Heart left ventricle (tissue), 16 donors: ENCODE results near the gene MS4A15. TPM values are rescaled to one million over a fixed set of nuclear protein-coding genes. Genes with fewer than 3 reads are reported as not detected.

Experiments used
- ATAC-seq, 4 donors: fragments of 200-7000 bp; cut with Tn5 transposase; one replicate each; pipeline ENCODE4 v1.9.1; 2020 to 2022; ENCODE audit warnings: moderate library complexity in 4 of 4, mild to moderate bottlenecking in 3 of 4, moderate number of reproducible peaks in 1 of 4
- DNase-seq, 5 donors: peaks; one replicate each; pipeline ENCODE4 v3.0.0-alpha.2; 2020
- H3K27ac ChIP-seq, 12 donors: fragments of 200-600 bp; sonication (generic) in 4 of 12; one replicate each; pipeline versions ENCODE4 v1.5.0 to v1.8.0; 2016 to 2022; ENCODE audit warnings: mild to moderate bottlenecking in 2 of 12
- H3K27me3 ChIP-seq, 9 donors: fragments of 200-600 bp; sonication (generic) in 2 of 9; one replicate each; pipeline versions ENCODE4 v1.5.1 to v1.8.0; 2016 to 2022; ENCODE audit warnings: mild to moderate bottlenecking in 3 of 9
- H3K36me3 ChIP-seq, 9 donors: fragments of 200-600 bp; sonication (generic) in 2 of 9; one replicate each; pipeline versions ENCODE4 v1.5.0 to v1.8.0; 2018 to 2022; ENCODE audit warnings: mild to moderate bottlenecking in 2 of 9
- H3K4me1 ChIP-seq, 12 donors: fragments of 200-600 bp; sonication (generic) in 4 of 12; one replicate each; pipeline versions ENCODE4 v1.5.0 to v1.8.0; 2016 to 2022; ENCODE audit warnings: mild to moderate bottlenecking in 3 of 12
- H3K4me3 ChIP-seq, 12 donors: fragments of 200-600 bp; sonication (generic) in 4 of 12; one replicate each; pipeline versions ENCODE4 v1.5.0 to v1.8.0; 2017 to 2022; ENCODE audit warnings: mild to moderate bottlenecking in 9 of 12, moderate library complexity in 4 of 12
- H3K9me3 ChIP-seq, 12 donors: fragments of 200-600 bp; sonication (generic) in 4 of 12; one replicate each; pipeline versions ENCODE4 v1.5.0 to v1.8.0; 2016 to 2022; ENCODE audit warnings: mild to moderate bottlenecking in 1 of 12
- POLR2A ChIP-seq, 2 donors: fragments of 450-650 bp; IDR thresholded peaks; one replicate each; pipeline ENCODE4 v1.6.1; 2017; ENCODE audit warnings: antibody characterized with exemption in 2 of 2, mild to moderate bottlenecking in 2 of 2, moderate library complexity in 2 of 2
- WGBS, 4 donors: extraction: QIAGEN DNeasy Blood & Tissue Kit in 2 of 4; methylation state at CpG; one replicate each; pipeline versions ENCODE4 v1.1.5 to v1.1.7; 2013 to 2018; 5-methylcytosine and 5-hydroxymethylcytosine counted together
- intact Hi-C, 10 donors: fragments of 100-400 bp; cut with DNase I; formaldehyde crosslinking; loops; one replicate each; pipeline versions ENCODE4 v1.11.1 to v1.14.2; 2022
- polyA plus RNA-seq, 2 donors: library from polyadenylated mRNA; stranded (reverse); fragments of 200-250 nt; gene quantifications; one replicate each; pipeline ENCODE4 v1.2.3, GENCODE V29; 2013
- total RNA-seq, 9 donors: library from RNA; depleted of rRNA in 2 of 9; stranded (reverse); fragments of >200 nt in 2 of 9; fragmentation: NEBNext Ultra II Directional in 3 of 9; extraction: Animal tissue kit (Norgen Biotek cat#: 25700) in 3 of 9; gene quantifications; one replicate each; pipeline versions ENCODE4 v1.1.0 to v1.2.4, GENCODE V29; 2016 to 2023
- TF ChIP-seq, protein P1 (sequence below), 12 donors: fragments of 200-600 bp; sonication (generic) in 4 of 12; IDR thresholded peaks; one replicate each; pipeline versions ENCODE4 v1.5.0 to v1.8.0; 2018 to 2022; ENCODE audit warnings: antibody characterized with exemption in 12 of 12, mild to moderate bottlenecking in 5 of 12
- donor health status: ischemic (EF 13 %, LVEDD 7.1; RV severe dilation, severe dysfunction).
- donor health status: healthy with polysubstance abuse.
- donor health status: DM: no; HTN: yes; CAD: no.
- donor health status: DM: no; HTN: no; CAD: no.
- donor health status: ischemic (EF 25% LVEDD 6.9; RV normal size, moderate dysfunction).
- donor health status: ischemic (EF 25% LVEDD 5.7; RV mildly dilated, moderate dysfunction).
- donor health status: healthy.
- donor health status: DM: yes; HTN: yes; CAD: no.
- donor health status: ischemic (EF 35%, LVEDD 5.7; RV mildly dilated, moderate dysfunction).
- donor health status: nonischemic (EF 11% LVEDD 7.7; RV severe dilation, severe dysfunction).
- donor health status: DM: yes; HTN: yes; CAD: no.
- donor health status: PGD.
- donor health status: ischemic (EF 29% LVEDD 5.4; RV normal size, mild dysfunction).
- donor health status: nonischemic (EF 23%, LVEDD 6.1; RV moderate dilation, normal function).

MS4A15 gene
- total and polyA plus RNA-seq, 11 donors: not detected

DNA sequence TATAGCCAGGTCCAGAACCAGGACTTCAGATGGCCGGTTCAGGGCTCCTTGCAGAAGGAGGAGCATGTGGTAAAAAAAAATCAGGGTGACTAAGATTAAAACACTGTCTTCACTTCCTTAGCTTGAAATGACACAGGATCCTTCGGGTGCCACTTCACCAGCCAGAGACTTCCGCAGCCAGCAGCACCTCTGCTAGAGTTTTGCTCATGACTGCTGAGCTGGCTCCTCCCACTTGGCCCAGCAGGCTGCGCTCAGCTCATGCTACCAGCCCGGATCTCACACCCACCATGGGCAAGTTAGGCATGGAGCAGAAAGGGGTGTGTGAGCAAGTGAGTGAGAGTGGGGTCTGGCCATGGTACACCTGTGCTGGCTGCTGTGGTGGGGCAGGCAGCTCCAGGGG lies 38.7 kb upstream of the MS4A15 start:
- TF ChIP-seq, protein P1, sequence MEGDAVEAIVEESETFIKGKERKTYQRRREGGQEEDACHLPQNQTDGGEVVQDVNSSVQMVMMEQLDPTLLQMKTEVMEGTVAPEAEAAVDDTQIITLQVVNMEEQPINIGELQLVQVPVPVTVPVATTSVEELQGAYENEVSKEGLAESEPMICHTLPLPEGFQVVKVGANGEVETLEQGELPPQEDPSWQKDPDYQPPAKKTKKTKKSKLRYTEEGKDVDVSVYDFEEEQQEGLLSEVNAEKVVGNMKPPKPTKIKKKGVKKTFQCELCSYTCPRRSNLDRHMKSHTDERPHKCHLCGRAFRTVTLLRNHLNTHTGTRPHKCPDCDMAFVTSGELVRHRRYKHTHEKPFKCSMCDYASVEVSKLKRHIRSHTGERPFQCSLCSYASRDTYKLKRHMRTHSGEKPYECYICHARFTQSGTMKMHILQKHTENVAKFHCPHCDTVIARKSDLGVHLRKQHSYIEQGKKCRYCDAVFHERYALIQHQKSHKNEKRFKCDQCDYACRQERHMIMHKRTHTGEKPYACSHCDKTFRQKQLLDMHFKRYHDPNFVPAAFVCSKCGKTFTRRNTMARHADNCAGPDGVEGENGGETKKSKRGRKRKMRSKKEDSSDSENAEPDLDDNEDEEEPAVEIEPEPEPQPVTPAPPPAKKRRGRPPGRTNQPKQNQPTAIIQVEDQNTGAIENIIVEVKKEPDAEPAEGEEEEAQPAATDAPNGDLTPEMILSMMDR (IDR thresholded peaks at IDR 0.05): no peak
- no peak for TF ChIP-seq POLR2A (IDR thresholded peaks at IDR 0.05)
- Histone ChIP-seq H3K36me3 (no peaks in the 10 kb centered on the region), H3K9me3 (peaks cover 0 to 7% (median 0%) of the 10 kb centered on the region in 12 donors), H3K27ac (no peak overlapping the region), H3K27me3 (peaks cover 0 to 5% (median 0%) of the 10 kb centered on the region in 9 donors), H3K4me3 (no peak overlapping the region), H3K4me1 (no peaks in the 10 kb centered on the region)
- intact Hi-C loops: no loop called here
- ATAC-seq: no peak
- DNase-seq: no peak
- WGBS, 4 donors: 82 to 93% (median 87%) methylated on average over 5 of the region's 5 CpGs

DNA sequence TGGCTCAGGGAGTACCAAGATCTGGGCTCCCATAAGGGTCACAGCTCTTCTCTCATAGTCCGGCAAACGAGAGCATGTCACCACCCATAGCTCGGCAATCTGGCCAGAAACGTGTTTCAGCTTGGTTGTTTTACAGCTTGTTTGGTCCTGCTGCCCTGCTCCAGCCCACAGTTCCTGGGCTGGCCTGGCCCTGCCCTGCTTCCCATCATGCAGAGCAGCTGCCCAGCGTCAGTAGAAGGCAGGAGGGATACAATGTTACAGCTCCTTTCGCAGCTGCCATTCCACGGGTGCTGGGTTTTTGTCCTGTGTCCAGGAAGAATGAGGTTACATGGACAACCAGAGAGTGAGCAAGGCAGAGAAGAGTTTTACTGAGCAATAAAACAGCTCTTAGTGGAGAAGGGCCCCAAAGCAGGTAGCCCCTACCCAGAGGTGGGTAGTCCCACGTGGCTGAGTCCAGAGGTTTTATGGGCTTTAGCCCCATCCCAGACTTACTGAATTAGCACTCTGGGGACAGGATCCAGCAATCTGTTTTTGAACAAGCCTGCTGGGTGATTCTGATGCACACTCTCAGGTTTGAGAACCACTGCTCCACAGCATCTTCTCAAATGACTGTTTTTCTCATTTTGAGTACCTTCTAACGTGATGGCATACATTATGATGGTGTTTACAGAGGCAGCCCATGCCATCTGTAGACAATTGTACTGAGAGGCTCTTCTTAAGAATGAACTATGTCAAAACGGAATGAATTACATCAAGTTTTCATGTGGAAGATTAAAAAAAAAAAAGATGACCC lies 37.9 kb upstream of the MS4A15 start:
- H3K4me1 ChIP-seq: no peaks in the 10 kb centered on the region
- ATAC-seq (no peak), DNase-seq (no peak)
- H3K36me3 ChIP-seq: no peaks in the 10 kb centered on the region
- peaks cover 0 to 7% (median 0%) of the 10 kb centered on the region in 12 donors for H3K9me3 ChIP-seq
- intact Hi-C loops: no loop called here
- H3K4me3 ChIP-seq: no peak overlapping the region
- WGBS, 4 donors: 80 to 86% (median 82%) methylated on average over 10 of the region's 10 CpGs
- TF ChIP-seq, protein P1 (IDR thresholded peaks at IDR 0.05): no peak
- no peak for TF ChIP-seq POLR2A (IDR thresholded peaks at IDR 0.05)
- peaks cover 0 to 5% (median 0%) of the 10 kb centered on the region in 9 donors for H3K27me3 ChIP-seq
- H3K27ac ChIP-seq: no peak overlapping the region

DNA sequence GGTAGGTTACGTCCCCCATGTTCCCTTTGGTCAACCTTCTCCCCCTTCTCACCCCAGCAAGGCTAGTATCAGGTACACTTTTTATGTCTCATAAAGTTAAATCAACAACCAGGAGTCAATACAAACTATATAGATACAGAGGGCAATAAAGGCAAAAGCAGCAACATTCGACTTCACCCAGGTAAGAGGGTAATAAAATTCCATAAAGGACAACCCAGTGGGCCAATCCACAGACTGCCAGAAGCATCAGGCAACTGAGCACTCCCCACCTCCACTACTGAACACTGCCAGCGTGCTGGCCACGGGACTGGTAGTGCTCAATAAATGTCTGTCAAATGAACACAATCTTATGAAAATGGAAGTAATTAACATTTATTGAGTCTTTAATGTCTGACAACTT lies 37.3 kb upstream of the MS4A15 start:
- DNase-seq: no peak
- Histone ChIP-seq H3K9me3 (peaks cover 0 to 7% (median 0%) of the 10 kb centered on the region in 12 donors), H3K36me3 (no peaks in the 10 kb centered on the region), H3K4me1 (no peaks in the 10 kb centered on the region), H3K27me3 (peaks cover 0 to 5% (median 0%) of the 10 kb centered on the region in 9 donors), H3K27ac (no peak overlapping the region), H3K4me3 (no peak overlapping the region)
- no peak for ATAC-seq
- intact Hi-C loops: no loop called here
- 78 to 85% (median 82%) methylated on average over 4 of the region's 4 CpGs for WGBS, 4 donors
- TF ChIP-seq POLR2A (IDR thresholded peaks at IDR 0.05): no peak

DNA sequence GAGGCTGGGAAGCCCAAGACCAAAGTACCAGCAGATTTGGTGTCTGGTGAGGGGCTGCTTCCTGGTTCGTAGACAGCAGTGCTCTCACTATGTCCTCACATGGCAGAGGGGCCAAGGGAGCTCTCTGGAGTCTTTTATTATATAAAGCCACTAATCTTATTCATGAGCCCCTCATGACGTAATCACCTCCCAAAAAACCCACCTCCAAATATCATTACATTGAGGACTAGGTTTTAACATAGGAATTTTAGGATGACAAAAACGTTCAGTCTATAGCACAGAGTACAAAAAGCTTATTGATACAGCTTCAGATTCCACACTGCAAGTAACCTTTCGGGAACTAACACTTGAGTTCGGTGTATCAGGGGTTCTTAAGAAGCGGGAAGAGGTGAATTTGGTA lies 36.2 kb upstream of the MS4A15 start:
- H3K36me3 ChIP-seq: no peaks in the 10 kb centered on the region
- H3K27ac ChIP-seq: no peak overlapping the region
- H3K9me3 ChIP-seq: peaks cover 0 to 7% (median 0%) of the 10 kb centered on the region in 12 donors
- TF ChIP-seq POLR2A (IDR thresholded peaks at IDR 0.05): no peak
- TF ChIP-seq, protein P1 (IDR thresholded peaks at IDR 0.05): no peak
- intact Hi-C loops: no loop called here
- no peak for DNase-seq
- ATAC-seq: no peak
- H3K27me3 ChIP-seq: peaks cover 0 to 5% (median 0%) of the 10 kb centered on the region in 9 donors
- 76 to 80% (median 77%) methylated on average over 6 of the region's 6 CpGs for WGBS, 4 donors
- no peak overlapping the region for H3K4me3 ChIP-seq
- no peaks in the 10 kb centered on the region for H3K4me1 ChIP-seq
